ENCODE data around the gene FOSB. TPM values are rescaled to one million over a fixed set of nuclear protein-coding genes. Genes with fewer than 3 reads are reported as not detected.

FOSB gene
- total and polyA plus RNA-seq, 2 donors (not counting 3 experiments of a cell fraction or from before 2014, with no cell fraction given) = 2.0 to 10.7 TPM

- POLR2A ChIA-PET = no interaction called here
- CTCF ChIA-PET = interaction anchor here (3.0 to 9.3 kb wide), 2 partner anchors 34 to 35 kb away, joined by 20 to 891 read pairs; no protein-coding TSS in a partner anchor
Measured at GRCh38 chr19:45473682-45474605, 6.1 kb downstream of the FOSB start.

More at GRCh38 chr19:45473682-45474605, 6.1 kb downstream of the FOSB start:
- Histone ChIP-seq H3K4me1 (ENCODE audit: control insufficient read depth, extremely low read depth, insufficient read depth, low read length) (peaks cover 7% of the 10 kb centered on the region), H3K9me3 (replicated peaks; ENCODE audit: control insufficient read depth, insufficient read depth, low read length) (no peaks in the 10 kb centered on the region), H3K36me3 (ENCODE audit: control insufficient read depth in 2 of 2, extremely low read depth in 1 of 2, insufficient read depth in 2 of 2, low read length in 2 of 2) (no peaks in the 10 kb centered on the region), H3K9me1 (replicated peaks; ENCODE audit: control insufficient read depth, extremely low read depth, insufficient read depth, low read length) (no peaks in the 10 kb centered on the region), H3K9ac (replicated peaks; ENCODE audit: extremely low read depth, insufficient read depth, low read length) (no peak overlapping the region), H3K4me2 (ENCODE audit: insufficient read depth, low read length) (no peak overlapping the region), H3K4me3 (replicated peaks in 1 of 3; ENCODE audit: insufficient read depth in 1 of 3, low read depth in 1 of 3, low read length in 3 of 3) (no peak overlapping the region), H3K79me2 (ENCODE audit: control insufficient read depth, insufficient read depth, low read length) (no peaks in the 10 kb centered on the region), H4K20me1 (replicated peaks; ENCODE audit: control insufficient read depth, extremely low read depth, insufficient read depth, low read length) (no peaks in the 10 kb centered on the region), H3K27ac (ENCODE audit: insufficient read depth, low read depth, low read length) (no peak overlapping the region), H3K27me3 (ENCODE audit: control insufficient read depth in 2 of 2, insufficient read depth in 2 of 2, low read length in 2 of 2) (no peaks in the 10 kb centered on the region), H2AFZ (ENCODE audit: low read depth, low read length) (no peak overlapping the region)
- dilution Hi-C loops (cut with MboI; ENCODE audit: extremely low pct_ligation_motif_present, low sequenced_read_pairs) (no loop called here), intact Hi-C loops (cut with micrococcal nuclease) (no loop called here)
- DNase-seq (ENCODE audit: low read depth, low spot score) (no peak), FAIRE-seq (no peak)
- BruUV-seq (replicated peaks) = no TSS peak
- TF ChIP-seq POLR2AphosphoS5 (IDR thresholded peaks at IDR 0.05; ENCODE audit: insufficient read depth, low read depth, low read length) = no peak
- no peak for TF ChIP-seq MAX (IDR thresholded peaks at IDR 0.05; ENCODE audit: insufficient read depth, insufficient read length)
- TF ChIP-seq CTCF (IDR thresholded peaks at IDR 0.05; ENCODE audit: extremely low read depth in 1 of 2, insufficient read depth in 1 of 2, low read depth in 1 of 2, low read length in 2 of 2) = no peak
- TF ChIP-seq EZH2 (IDR thresholded peaks at IDR 0.05; ENCODE audit: borderline replicate concordance, low read depth, low read length, severe bottlenecking) = no peak
- no peak for TF ChIP-seq GATA2 (IDR thresholded peaks at IDR 0.05; ENCODE audit: insufficient read depth, insufficient read length, low read depth, low read length)
- TF ChIP-seq POLR2A (IDR thresholded peaks at IDR 0.05; ENCODE audit: low read depth, low read length) = no peak
- TF ChIP-seq JUN (IDR thresholded peaks at IDR 0.05; ENCODE audit: borderline replicate concordance, insufficient read depth, insufficient read length, low read depth) = no peak
- no peak for TF ChIP-seq FOS (IDR thresholded peaks at IDR 0.05; ENCODE audit: borderline replicate concordance, insufficient read depth, low read length)
- no peak for TF ChIP-seq MYC (IDR thresholded peaks at IDR 0.05; ENCODE audit: low read depth, low read length)

All from endothelial cell of umbilical vein (primary cell).